HG03103 (cell line): Measurements from ENCODE around the gene KATNB1.
"Not testable (repeated sequence)": the region's sequence is repeated elsewhere in the genome, so short reads cannot be mapped to it uniquely, and the experiment has no call there.

Source experiments
- ATAC-seq: cut with Tn5 transposase; IDR thresholded peaks from one replicate; pipeline ENCODE4 v1.9.1; 2021; ENCODE audit warnings: low read depth; ENCODE audit not compliant: unreplicated experiment

KATNB1 gene

DNA sequence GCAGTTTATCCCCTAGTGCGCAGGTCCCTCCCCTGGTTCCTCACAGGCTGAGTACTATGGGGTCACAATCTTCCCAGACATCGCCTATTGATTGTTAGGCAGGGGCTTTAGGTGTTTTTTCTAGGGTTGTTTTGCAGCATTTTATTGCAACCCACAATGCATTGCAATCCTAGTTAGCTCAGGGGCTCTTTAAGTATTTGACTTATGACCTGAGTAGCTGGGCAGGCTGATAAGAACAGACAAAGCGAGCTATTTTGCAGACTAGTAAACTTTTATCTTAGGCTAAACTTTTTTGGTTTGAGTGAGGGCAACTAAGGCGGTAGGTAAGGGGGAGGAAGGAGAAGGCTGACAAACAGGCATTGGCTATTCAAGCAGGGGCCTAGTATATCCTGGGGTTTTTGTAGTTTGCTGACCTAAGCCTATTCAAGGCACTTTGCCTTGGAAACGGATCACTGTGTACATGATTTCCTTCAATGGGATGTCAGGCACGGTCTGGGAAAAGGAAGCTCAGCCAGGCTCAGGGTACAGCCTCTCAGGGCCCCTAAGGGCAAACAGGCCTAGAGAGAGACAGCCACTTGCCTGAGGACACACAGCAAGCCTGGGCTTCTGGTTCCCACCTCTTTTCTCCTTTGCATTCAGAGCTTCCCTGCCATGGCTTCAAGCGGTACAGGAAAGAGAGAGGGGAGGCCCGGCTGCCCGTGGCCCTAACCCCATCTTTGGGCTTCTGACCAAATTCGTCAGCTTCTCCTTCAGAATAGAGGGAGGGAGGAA, 34.6 kb upstream of the KATNB1 start:
- no peak for ATAC-seq

DNA sequence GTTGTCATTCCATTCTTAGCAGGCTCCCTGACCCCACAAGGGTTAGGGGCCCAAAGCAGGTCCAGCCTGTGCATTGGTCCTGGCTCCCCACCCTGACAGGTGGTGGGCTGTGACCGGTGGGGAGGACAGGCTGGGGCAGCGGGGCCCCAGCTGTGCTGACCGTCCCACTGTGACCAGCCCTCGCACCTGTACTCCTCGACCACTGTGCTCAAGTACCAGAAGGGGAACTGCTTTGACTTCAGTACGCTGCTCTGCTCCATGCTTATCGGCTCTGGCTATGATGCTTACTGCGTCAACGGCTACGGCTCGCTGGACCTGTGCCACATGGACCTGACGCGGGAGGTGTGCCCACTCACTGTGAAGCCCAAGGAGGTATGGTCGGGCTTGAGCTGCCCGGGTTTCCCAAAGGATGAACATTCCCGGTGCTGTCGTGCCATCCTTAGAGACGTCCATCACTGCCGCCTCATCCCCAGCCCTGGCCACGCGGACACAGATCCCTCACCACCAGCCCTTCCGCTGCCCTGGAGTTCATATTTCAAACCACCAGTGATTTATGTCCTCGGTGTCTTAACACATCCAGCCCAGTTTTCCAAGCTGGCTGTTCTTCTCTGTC, 33.7 kb upstream of the KATNB1 start:
- no peak for ATAC-seq

DNA sequence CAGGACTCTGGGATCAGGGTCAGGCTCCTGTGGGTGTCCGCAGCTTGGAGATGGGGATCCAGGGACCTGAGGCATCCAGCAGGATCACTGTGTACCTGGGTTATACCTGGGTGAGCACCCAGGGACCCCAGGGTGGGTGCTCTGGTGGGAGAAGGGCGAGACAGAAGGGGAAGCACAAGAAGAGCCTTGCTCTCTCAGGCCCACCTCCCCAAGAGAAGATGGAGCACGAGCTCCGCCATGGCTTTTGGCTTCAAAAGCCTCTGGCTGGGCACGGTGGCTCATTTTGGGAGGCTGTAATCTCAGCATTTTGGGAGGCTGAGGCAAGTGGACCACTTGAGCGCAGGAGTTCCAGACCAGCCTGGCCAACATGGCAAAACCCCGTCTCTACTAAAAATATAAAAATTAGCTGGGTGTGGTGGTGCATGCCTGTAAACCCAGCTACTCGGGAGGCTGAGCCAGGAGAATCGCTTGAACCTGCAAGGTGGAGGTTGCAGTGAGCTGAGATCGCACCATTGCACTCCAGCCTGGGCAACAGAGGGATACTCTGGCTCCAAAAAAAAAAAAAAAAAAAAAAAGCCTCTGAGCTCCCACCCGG, 32.1 kb upstream of the KATNB1 start:
- no peak for ATAC-seq

DNA sequence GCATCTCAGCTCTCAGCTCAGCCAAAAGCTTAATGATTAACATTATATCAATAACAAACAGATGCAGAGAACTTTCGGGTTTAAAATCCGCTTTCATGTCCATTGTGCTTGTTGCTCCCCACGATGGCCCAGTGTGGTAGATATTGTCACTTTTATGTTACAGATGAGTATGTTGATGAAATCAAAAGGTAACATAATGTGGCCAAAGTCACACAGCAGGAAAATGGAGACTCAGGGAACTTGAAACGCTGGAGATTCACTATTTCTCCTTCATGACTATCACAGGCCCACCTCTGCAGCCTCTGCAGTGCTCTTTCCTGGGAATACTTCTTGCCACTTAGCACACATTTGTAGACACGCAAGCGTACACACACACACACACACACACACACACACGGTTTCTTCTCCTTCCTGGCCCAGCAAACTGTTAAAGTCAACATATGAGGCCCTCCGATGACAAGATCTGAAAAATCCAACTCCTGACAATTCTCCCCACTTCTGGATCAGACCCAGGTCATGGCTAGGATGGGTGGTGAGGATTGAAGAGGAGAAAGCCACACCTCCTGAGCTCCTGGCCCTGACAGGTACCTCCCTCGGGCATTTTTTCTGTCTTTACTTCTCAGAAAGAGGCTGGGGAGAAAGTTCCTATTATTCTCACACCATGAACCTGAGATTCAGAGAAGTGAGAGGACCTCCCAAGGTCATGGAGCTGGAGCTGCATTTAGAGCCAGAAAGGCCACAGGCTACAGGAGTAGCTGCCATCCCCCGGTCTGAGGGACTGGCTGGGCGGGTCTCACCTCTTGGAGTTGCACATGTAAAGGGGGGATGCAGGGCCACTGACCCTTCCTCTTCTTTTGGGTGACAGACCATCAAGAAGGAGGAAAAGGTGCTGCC, 31.3 kb upstream of the KATNB1 start:
- ATAC-seq: no peak

DNA sequence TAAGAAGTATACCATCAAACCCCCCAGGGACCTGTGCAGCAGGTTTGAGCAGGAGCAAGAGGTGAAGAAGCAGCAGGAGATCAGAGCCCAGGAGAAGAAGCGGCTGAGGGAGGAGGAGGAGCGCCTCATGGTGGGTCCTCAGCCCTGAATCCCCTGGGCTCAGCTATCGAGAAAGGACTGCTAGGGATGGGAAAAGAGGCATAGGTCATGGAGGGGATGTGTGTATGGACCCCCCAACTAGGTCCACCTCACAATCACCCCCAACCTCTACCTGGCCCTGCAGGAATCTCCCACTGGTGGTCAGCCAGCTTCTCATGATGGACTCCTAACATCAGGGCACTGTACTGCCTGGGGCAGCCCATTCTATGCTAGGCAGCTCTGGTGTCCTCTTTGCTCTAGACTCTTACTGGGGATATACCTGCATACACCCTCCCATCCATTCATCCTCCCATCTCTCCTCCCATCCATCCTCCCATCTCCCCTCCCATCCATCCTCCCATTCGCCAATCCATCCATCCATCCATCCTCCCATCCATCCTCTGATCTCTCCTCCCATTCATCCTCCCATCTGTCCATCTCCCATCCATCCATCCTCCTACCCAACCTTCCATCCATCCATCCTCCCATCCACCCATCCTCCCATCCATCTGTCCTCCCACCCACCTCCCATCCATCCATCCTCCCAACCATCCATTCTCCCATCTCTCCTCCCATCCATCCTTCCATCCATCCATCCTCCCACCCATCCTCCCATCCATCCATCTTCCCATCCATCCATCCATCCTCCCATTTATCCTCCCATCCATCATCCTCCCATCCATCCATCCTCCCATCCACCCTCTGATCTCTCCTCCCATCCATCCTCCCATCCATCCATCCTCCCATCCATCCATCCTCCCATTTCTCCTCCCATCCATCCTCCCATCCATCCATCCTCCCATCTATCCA, 30.4 kb upstream of the KATNB1 start:
- ATAC-seq: no peak

DNA sequence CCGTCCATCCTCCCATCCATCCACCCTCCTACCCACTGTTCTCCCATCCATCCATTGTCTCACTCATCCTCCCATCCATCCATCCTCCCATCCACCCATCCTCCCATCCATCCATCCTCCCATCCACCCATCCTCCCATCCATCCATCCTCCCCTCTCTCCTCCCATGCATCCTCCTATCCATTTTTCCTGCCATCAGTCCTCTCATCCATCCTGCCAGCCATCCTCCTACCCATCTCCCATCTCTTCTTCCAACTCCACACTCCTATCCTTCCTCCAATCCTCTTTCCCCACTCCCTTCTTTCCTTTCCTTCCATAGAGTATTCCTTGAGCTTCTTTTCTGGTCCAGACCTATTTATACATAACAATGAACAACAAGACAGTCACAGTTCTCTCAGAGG, 28.9 kb upstream of the KATNB1 start:
- no peak for ATAC-seq

DNA sequence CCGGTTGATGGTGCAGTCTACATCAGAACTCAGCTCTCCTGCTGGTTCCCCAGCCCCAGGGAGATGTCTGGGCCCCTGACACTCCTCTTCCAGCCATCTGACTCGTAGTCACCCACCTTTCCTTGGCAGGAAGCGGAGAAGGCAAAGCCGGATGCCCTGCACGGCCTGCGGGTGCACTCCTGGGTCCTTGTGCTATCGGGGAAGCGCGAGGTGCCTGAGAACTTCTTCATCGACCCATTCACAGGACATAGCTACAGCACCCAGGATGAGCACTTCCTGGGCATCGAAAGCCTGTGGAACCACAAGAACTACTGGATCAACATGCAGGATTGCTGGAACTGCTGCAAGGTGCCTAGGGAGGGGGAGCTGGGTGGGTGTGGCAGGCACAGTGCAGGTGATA, 28.2 kb upstream of the KATNB1 start:
- no peak for ATAC-seq

DNA sequence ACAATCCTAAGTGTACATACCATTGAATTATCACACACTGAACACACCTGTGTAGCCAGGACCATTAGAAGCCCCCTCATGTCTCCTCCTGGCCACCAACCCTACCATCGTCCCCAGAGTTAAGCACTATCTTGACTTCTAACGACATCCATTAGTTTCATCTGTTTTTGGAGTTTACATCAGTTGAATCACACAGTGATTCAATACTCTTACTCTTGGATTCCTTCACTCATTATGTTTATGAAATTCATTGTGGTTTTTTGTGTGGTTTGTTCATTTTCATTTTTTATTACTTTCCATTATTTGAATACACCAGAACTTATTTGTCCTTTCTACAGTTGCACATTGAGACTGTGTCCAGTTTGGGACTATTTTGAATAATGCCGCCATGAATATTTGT, 27.4 kb upstream of the KATNB1 start:
- no peak for ATAC-seq

DNA sequence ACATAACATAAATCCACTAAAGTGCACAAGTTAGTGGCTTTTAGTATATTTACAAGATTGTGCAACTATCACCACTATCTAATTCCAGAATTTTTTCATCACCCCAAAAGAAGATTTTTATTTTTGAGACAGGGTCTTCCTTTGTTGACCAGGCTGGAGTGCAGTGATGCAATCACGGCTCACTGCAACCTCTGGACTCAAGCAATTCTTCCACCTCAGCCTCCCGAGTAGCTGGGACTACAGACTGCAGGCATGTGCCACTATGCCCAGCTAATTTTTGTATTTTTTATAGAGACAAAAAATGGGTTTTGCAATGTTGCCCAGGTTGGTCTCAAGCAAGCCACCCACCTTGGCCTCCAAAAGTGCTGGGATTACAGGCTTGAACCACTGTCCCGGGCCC, 25.9 kb upstream of the KATNB1 start:
- ATAC-seq: no peak

DNA sequence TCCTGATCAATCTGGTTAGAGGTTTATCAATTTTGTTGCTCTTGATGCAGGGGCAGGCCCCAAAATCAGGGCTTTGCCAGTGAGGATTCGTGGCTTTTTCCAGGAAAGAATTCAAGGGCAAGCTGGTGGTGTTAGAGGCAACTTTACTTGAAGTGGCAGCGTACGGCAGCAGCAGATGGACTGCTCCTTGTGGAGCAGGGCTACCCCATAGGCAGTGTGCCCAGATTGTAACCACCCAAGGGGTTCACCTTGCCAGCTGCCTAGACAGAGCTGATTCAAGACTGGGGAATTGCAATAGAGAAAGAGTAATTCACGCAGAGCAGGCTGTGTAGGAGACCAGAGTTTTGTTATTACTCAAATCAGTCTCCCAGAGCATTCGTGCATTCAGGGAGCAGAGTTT, 24.2 kb upstream of the KATNB1 start:
- ATAC-seq: no peak

DNA sequence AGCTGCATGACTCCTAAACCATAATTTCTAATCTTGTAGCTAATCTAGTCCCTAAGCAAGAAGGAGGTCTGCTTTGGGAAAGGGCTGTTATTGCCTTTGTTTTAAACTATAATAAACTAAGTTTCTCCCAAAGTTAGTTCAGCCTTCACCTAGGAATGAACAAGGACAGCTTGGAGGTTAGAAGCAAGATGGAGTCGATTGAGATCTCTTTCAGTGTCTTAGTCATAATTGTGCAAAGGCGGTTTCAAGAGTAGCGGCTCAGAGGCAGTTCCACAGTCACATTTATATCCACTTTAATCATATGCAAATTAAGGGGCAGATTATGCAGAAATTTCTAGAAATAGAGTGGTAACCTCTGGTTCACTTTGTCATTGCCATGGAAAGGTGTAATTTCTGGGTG, 23.6 kb upstream of the KATNB1 start:
- ATAC-seq: no peak

DNA sequence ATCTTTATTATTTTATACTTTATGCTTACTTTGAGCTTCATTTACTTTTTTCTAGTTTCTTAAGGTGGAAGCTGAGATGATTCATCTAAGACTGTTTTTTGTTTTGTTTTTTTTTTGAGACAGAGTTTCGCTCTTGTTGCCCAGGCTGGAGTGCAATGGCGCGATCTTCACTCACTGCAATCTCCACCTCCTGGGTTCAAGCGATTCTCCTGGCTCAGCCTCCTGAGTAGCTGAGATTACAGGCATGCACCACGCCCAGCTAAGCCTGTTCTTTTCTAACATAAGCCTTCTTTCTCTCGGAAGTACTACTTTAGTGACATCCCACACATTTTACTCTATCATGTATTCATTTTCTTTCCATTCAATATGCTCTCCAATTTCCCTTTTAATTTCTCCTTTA, 23.0 kb upstream of the KATNB1 start:
- ATAC-seq: not testable (repeated sequence)

DNA sequence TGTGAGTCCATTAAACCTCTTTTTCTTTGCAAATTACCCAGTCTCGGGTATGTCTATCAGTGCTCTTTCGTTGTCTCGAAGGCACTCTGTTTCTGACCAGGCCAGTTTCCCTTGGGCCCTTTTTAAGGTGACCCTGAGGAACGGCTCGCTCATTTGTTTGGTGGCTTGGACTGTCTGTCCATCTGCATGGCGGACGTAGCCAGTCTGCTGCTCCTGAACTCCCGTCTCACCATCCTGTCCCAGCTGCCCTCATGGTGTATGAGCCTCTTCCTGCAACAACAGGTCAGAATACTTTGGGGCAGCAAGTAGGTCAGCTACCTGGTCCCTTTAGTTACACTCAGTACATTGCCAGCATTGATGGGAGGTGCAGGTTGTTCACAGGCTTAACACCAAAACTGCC, 22.0 kb upstream of the KATNB1 start:
- no peak for ATAC-seq

DNA sequence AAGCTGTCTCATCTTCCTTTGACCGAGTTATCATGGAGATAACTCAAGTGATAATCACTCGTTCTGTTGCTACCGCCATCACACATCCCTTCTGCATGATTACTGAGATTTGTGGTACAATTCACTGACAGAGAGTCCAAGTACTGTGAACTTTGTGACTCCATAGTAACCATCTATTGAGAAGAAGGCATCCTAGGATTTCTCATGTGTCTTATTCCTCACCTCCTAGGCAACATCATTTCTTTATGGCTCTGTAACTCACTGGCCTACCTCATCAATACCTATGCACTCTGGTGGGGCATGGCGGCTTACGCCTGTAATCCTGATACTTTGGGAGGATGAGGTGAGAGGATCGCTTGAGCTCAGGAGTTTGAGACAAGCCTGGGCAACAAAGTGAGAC, 21.5 kb upstream of the KATNB1 start:
- no peak for ATAC-seq

DNA sequence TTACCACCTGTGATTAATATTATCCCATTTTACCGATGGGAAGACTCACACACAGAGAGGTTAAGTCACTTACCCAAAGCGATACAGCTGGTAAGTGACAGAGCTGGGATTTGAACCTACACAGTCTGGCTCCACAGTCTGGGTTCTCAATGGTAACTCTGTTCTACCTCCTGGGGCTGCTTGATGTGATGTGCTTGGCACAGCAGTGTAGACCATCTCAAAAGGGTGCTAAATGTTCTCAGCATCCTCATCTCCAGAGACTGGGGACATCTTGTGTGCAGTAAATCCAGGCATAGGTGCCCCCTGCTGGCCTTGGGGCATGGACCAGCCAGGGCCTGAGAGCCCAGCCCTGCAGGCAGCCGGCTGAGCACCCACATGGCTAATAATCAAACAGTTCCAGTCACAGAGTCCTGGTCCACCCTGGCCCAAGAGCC, 15.4 kb upstream of the KATNB1 start:
- no peak for ATAC-seq

DNA sequence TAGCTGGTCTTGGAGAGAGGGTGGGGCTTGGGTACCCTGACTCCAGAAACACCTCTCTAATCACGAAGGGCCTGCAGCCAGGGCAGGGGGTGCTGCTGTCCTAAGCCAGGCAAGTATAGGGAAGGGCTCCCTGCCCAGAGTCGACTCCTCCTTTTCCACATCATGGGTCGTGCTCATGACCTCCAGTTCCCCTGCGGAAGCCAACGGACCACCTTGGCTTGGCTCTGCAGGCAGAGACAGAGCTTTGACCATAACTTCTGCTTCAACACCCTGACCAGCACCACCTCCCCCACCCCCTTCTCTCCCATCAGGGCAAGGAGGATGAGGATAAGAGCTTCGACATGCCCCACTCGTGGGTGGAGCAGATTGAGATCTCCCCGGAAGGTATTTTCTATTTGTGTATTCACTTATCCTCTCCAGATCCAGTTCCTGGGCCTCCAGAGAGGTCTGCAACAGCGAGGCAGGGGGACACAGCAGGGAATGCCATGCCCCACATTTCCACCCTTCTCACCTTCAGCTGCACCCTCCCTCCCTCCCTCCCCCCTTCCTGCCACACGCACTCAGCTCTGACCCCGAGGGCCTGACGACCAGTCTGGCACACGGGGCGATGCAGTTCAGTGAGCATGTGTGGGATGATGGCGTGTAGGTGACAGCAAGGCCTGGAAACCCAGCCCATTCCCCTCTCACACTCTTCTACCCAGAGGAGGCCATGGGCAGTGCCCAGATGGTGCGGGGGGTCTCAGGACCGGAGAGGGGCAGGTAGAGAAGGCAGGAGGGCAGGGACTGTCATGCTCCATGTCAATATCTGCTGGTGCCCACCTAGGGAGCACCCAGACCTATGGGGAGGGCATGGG, 14.0 kb upstream of the KATNB1 start:
- no peak for ATAC-seq

DNA sequence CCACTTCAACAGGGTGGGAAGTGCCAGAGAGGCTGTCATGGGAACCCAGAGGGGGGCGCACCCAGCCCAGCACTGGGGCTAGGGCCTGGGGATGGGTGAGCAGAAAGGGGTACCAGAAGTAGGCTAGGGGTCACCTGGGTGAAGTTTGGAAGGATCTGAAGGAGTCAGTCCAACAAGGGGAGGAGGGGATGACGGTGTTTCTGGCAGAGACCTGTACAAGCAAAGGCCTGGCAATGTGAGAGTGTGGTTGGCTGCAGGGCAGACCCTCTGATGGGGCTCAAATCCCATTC, 13.4 kb upstream of the KATNB1 start:
- ATAC-seq: no peak

DNA sequence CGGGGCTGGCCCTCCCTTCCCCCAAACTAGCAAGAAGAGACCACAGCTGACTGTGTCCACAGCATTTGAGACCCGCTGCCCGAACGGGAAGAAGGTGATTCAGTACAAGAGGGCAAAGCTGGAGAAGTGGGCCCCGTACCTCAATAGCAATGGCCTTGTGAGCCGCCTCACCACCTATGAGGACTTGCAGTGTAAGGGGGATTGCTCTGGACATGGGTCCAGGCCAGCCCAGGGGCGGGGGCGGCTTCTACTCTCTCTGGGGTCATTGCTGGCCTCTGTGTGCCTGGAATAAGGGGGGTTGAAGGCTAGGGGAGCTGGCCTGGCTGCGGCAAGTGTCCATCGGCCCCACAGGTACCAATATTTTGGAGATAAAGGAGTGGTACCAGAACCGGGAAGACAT, 12.9 kb upstream of the KATNB1 start:
- no peak for ATAC-seq

DNA sequence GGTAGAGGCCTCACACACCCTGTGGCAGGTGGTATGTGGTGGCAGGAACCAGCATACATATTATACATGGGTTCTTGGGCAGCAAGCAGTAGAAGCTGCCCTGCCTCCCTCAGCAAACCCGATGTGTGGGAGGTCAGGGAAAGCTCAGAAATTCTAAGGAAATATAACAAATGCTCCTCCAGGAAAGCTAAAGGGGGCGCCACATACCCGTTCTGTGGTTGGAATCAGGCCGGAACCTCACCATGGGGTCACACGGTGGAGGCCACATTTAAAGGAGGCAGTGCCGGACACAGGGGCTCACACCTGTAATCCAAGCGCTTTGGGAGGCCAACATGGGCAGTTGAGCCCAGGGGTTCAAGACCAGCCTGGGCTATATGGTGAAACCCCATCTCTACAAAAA, 12.4 kb upstream of the KATNB1 start:
- no peak for ATAC-seq
